K562 (cell line): ENCODE measurements around the gene COL23A1. TPM values are rescaled to one million over a fixed set of nuclear protein-coding genes. Genes with fewer than 3 reads are reported as not detected.

ENCODE experiments used
- CBX2 ChIP-seq: fragments of 200-600 bp; sonication (generic); IDR thresholded peaks from one replicate; pipeline ENCODE4 v1.6.1; 2012; ENCODE audit warnings: mild to moderate bottlenecking, low read length, inconsistent platforms; ENCODE audit not compliant: insufficient read depth, poor library complexity, severe bottlenecking
- FOS ChIP-seq: IDR thresholded peaks from 3 replicates; pipeline ENCODE4 v1.6.1; 2011; ENCODE audit not compliant: insufficient read length; ENCODE audit errors: extremely low read depth
- FOXK1 ChIP-seq: sonication (generic); formaldehyde crosslinking; IDR thresholded peaks from 2 replicates; pipeline ENCODE4 v1.8.0; 2022; ENCODE audit warnings: missing genetic modification reagents, mild to moderate bottlenecking, borderline replicate concordance
- HDAC3 ChIP-seq: fragments of 450-650 bp; IDR thresholded peaks from 2 replicates; pipeline ENCODE4 v1.6.1; 2018; ENCODE audit warnings: borderline replicate concordance, mild to moderate bottlenecking, moderate library complexity; ENCODE audit not compliant: partially characterized antibody
- HSF4 ChIP-seq: fragments of 250-450 bp; sonication (Bioruptor Pico); IDR thresholded peaks from 2 replicates; pipeline ENCODE4 v2.1.2; 2022; ENCODE audit warnings: mild to moderate bottlenecking, moderate library complexity, borderline replicate concordance
- MCM5 ChIP-seq: fragments of 450-650 bp; IDR thresholded peaks from 2 replicates; pipeline ENCODE4 v1.6.1; 2016; ENCODE audit warnings: low read depth
- MTA3 ChIP-seq: fragments of 450-650 bp; formaldehyde crosslinking; IDR thresholded peaks from 2 replicates; pipeline ENCODE4 v1.6.1; 2017; ENCODE audit warnings: mild to moderate bottlenecking, borderline replicate concordance
- NBN ChIP-seq: fragments of 450-650 bp; IDR thresholded peaks from 2 replicates; pipeline ENCODE4 v1.6.1; 2016; ENCODE audit warnings: low read depth, mild to moderate bottlenecking
- NONO ChIP-seq, 2 experiments: fragments of 200-400 bp in 1 of 2; fragments of 450-650 bp in 1 of 2; formaldehyde crosslinking in 1 of 2; IDR thresholded peaks; 2 replicates each; pipeline ENCODE4 v1.6.1; 2017; ENCODE audit warnings: low read depth in 2 of 2, mild to moderate bottlenecking in 2 of 2, moderate library complexity in 2 of 2, low read length in 1 of 2
- PATZ1 ChIP-seq: fragments of 250-450 bp; sonication (Bioruptor Pico); IDR thresholded peaks from 2 replicates; pipeline ENCODE4 v1.5.0; 2020; ENCODE audit warnings: mild to moderate bottlenecking, borderline replicate concordance
- PML ChIP-seq: IDR thresholded peaks from 2 replicates; pipeline ENCODE4 v1.6.1; 2012; ENCODE audit warnings: low read length, inconsistent platforms
- RFX5 ChIP-seq: IDR thresholded peaks from 2 replicates; pipeline ENCODE4 v1.6.1; 2011; ENCODE audit warnings: low read depth, mild to moderate bottlenecking, improper control_type of control experiment, low read length
- SIX5 ChIP-seq, 2 experiments: IDR thresholded peaks; 2 replicates each; pipeline ENCODE4 v1.6.1; 2011; ENCODE audit warnings: low read length in 2 of 2, borderline replicate concordance in 1 of 2, low read depth in 1 of 2, mild to moderate bottlenecking in 1 of 2, moderate library complexity in 1 of 2; ENCODE audit not compliant: insufficient read depth in 1 of 2
- SMAD4 ChIP-seq: fragments of 250-450 bp; sonication (Bioruptor Pico); conservative IDR thresholded peaks from 2 replicates; pipeline ENCODE4 v1.8.0; 2021; ENCODE audit warnings: inconsistent platforms, mild to moderate bottlenecking, moderate library complexity
- SMARCC2 ChIP-seq: fragments of 450-650 bp; IDR thresholded peaks from 2 replicates; pipeline ENCODE4 v1.6.1; 2017; ENCODE audit warnings: antibody characterized with exemption, moderate library complexity, mild to moderate bottlenecking, low read depth
- SMC3 ChIP-seq: conservative IDR thresholded peaks from 2 replicates; pipeline ENCODE4 v1.6.1; 2011; ENCODE audit warnings: low read depth, low read length, improper control_type of control experiment; ENCODE audit not compliant: insufficient read depth
- SREBF1 ChIP-seq: fragments of 150-350 bp; IDR thresholded peaks from 2 replicates; pipeline ENCODE4 v1.6.1; 2014; ENCODE audit warnings: antibody characterized with exemption, low read depth, low read length, borderline replicate concordance
- ZBTB33 ChIP-seq: sonication (generic); formaldehyde crosslinking; IDR thresholded peaks from 2 replicates; pipeline ENCODE4 v1.8.1; 2023; ENCODE audit warnings: mild to moderate bottlenecking, missing genetic modification reagents
- ZNF41 ChIP-seq: fragments of 250-450 bp; sonication (Bioruptor Pico); conservative IDR thresholded peaks from 2 replicates; pipeline ENCODE4 v1.4.0; 2020; ENCODE audit warnings: mild to moderate bottlenecking
- ZNF586 ChIP-seq: fragments of 450-650 bp; formaldehyde crosslinking; conservative IDR thresholded peaks from 2 replicates; pipeline ENCODE4 v1.4.0; 2020; ENCODE audit warnings: mild to moderate bottlenecking, moderate library complexity
- ZNF764 ChIP-seq: fragments of 250-450 bp; sonication (Bioruptor Pico); IDR thresholded peaks from 2 replicates; pipeline ENCODE4 v1.4.0; 2020; ENCODE audit warnings: low read depth, mild to moderate bottlenecking, moderate library complexity
- ZNF780A ChIP-seq: fragments of 250-450 bp; sonication (Bioruptor Pico); IDR thresholded peaks from 2 replicates; pipeline ENCODE4 v1.5.0; 2021; ENCODE audit warnings: mild to moderate bottlenecking
- ZNF830 ChIP-seq: fragments of 250-450 bp; sonication (Bioruptor Pico); IDR thresholded peaks from 2 replicates; pipeline ENCODE4 v1.5.0; 2021; ENCODE audit warnings: mild to moderate bottlenecking
- polyA plus RNA-seq, 8 experiments: library from polyadenylated mRNA; depleted of rRNA in 4 of 8; stranded (reverse) in 5 of 8; unstranded in 3 of 8; fragments of >200 nt; fragmentation: Nextera tagmentation in 2 of 8; fragmentation: Illumina TruSeq in 1 of 8; extraction: Ambion mirVana in 2 of 8; extraction: Trizol in 1 of 8; gene quantifications; 2 replicates each; pipeline versions ENCODE4 v1.2.1 to v1.2.3, GENCODE V29; 2011 to 2014; ENCODE audit warnings: inconsistent platforms in 1 of 8, missing spikeins in 1 of 8
- total RNA-seq, 7 experiments: library from RNA; depleted of rRNA in 6 of 7; stranded (reverse); fragments of >200 nt in 6 of 7; fragmentation: Illumina TruSeq in 2 of 7; extraction: Trizol in 2 of 7; gene quantifications; 2 replicates each; pipeline versions ENCODE4 v1.2.1 to v1.2.3, GENCODE V29; 2011 to 2021; ENCODE audit warnings: low replicate concordance in 1 of 7
- TF ChIP-seq, protein P1 (sequence below): fragments of 250-450 bp; sonication (Bioruptor Pico); IDR thresholded peaks from 2 replicates; pipeline ENCODE4 v1.4.0; 2020

COL23A1 gene
- total and polyA plus RNA-seq, 9 of the 15 experiments (the other 6 are each of a cell fraction or from before 2014, with no cell fraction given) = 0.09 TPM; not detected in 8

- TF ChIP-seq ZBTB33 (CRISPR knock-in tag) (peak; percentile 28), ZNF764 (CRISPR knock-in tag) (no peak), ZNF780A (no peak), PATZ1 (CRISPR knock-in tag) (no peak), RFX5 (no peak), ZNF586 (CRISPR knock-in tag) (no peak), HDAC3 (no peak), SMAD4 (CRISPR knock-in tag) (no peak; the same call in 1 of the 2 replicates), SIX5 (IDR thresholded peaks at IDR 0.05; ENCODE audit: borderline replicate concordance in 1 of 2, insufficient read depth in 1 of 2, low read depth in 1 of 2, low read length in 2 of 2) (no peak), SMC3 (peak; percentile 94), SREBF1 (no peak), MTA3 (no peak), CBX2 (no peak), ZNF830 (no peak), NBN (no peak), FOXK1 (CRISPR knock-in tag) (no peak), SMARCC2 (no peak), ZNF41 (no peak), HSF4 (CRISPR knock-in tag) (no peak), MCM5 (no peak), PML (no peak), NONO (IDR thresholded peaks at IDR 0.05; ENCODE audit: low read depth in 2 of 2, low read length in 1 of 2) (peak in 1 of 2 experiments; percentile 27; a peak in 1 of 4 replicates), FOS (no peak)
- TF ChIP-seq, protein P1, sequence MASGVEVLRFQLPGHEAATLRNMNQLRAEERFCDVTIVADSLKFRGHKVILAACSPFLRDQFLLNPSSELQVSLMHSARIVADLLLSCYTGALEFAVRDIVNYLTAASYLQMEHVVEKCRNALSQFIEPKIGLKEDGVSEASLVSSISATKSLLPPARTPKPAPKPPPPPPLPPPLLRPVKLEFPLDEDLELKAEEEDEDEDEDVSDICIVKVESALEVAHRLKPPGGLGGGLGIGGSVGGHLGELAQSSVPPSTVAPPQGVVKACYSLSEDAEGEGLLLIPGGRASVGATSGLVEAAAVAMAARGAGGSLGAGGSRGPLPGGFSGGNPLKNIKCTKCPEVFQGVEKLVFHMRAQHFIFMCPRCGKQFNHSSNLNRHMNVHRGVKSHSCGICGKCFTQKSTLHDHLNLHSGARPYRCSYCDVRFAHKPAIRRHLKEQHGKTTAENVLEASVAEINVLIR (CRISPR knock-in tag) = no peak
These were observed at the start of gene COL23A1 (continued) for GRCh38 chr5:178590141-178590923.
